DOHH2 (cell line): ENCODE data around the gene CD58.
"Not testable (repeated sequence)": the region's sequence is repeated elsewhere in the genome, so short reads cannot be mapped to it uniquely, and the experiment has no call there.

Experiments used
- H3F3A ChIP-seq: fragments of 200-600 bp; sonication (generic), shearing (Covaris generic); 2 replicates; pipeline ENCODE4 v1.6.0; 2016; ENCODE audit warnings: antibody characterized with exemption, mild to moderate bottlenecking; ENCODE audit not compliant: control insufficient read depth, insufficient read depth
- H3K27ac ChIP-seq: fragments of 200-600 bp; sonication (generic); 2 replicates; pipeline ENCODE4 v1.5.1; 2014; ENCODE audit warnings: low read depth, mild to moderate bottlenecking, low read length, moderate library complexity
- H3K27me3 ChIP-seq: fragments of 200-600 bp; sonication (generic); 2 replicates; pipeline ENCODE4 v1.6.1; 2014; ENCODE audit warnings: mild to moderate bottlenecking, low read length, mixed read lengths; ENCODE audit not compliant: control insufficient read depth
- H3K36me3 ChIP-seq: fragments of 200-600 bp; sonication (generic); 2 replicates; pipeline ENCODE4 v1.6.1; 2014; ENCODE audit warnings: mild to moderate bottlenecking, low read length, moderate library complexity, mixed read lengths; ENCODE audit not compliant: control insufficient read depth
- H3K4me1 ChIP-seq: fragments of 200-600 bp; sonication (generic); 2 replicates; pipeline ENCODE4 v1.6.1; 2014; ENCODE audit warnings: mild to moderate bottlenecking, low read length, mixed read lengths; ENCODE audit not compliant: control insufficient read depth
- H3K4me2 ChIP-seq: fragments of 200-600 bp; sonication (generic); 2 replicates; pipeline ENCODE4 v1.6.0; 2014; ENCODE audit warnings: mild to moderate bottlenecking, low read length, moderate library complexity
- H3K4me3 ChIP-seq: fragments of 200-600 bp; sonication (generic); 2 replicates; pipeline ENCODE4 v1.5.1; 2014; ENCODE audit warnings: mild to moderate bottlenecking, low read length, mixed read lengths
- H3K79me2 ChIP-seq: fragments of 200-600 bp; sonication (generic); 2 replicates; pipeline ENCODE4 v1.6.1; 2014; ENCODE audit warnings: mild to moderate bottlenecking, low read length, mixed read lengths; ENCODE audit not compliant: control insufficient read depth
- H3K9me2 ChIP-seq: fragments of 200-600 bp; sonication (generic); replicated peaks from 2 replicates; pipeline ENCODE4 v1.6.1; 2014; ENCODE audit warnings: mild to moderate bottlenecking, low read length, mixed read lengths; ENCODE audit not compliant: control insufficient read depth
- H3K9me3 ChIP-seq: fragments of 200-600 bp; sonication (generic); 2 replicates; pipeline ENCODE4 v1.6.1; 2014; ENCODE audit warnings: antibody characterized with exemption, low read length, mixed read lengths; ENCODE audit not compliant: control insufficient read depth, insufficient read depth
- H4K20me1 ChIP-seq: fragments of 200-600 bp; sonication (generic); 2 replicates; pipeline ENCODE4 v1.6.0; 2014; ENCODE audit warnings: low read depth, mild to moderate bottlenecking, antibody characterized with exemption, low read length, moderate library complexity; ENCODE audit not compliant: control insufficient read depth, insufficient read depth
- TF ChIP-seq, protein P1 (sequence below): fragments of 200-600 bp; sonication (generic); IDR thresholded peaks from one replicate; pipeline ENCODE4 v1.5.1; 2014; ENCODE audit warnings: antibody characterized with exemption, mild to moderate bottlenecking, low read depth, low read length; ENCODE audit not compliant: poor library complexity, severe bottlenecking

The CD58 gene

DNA sequence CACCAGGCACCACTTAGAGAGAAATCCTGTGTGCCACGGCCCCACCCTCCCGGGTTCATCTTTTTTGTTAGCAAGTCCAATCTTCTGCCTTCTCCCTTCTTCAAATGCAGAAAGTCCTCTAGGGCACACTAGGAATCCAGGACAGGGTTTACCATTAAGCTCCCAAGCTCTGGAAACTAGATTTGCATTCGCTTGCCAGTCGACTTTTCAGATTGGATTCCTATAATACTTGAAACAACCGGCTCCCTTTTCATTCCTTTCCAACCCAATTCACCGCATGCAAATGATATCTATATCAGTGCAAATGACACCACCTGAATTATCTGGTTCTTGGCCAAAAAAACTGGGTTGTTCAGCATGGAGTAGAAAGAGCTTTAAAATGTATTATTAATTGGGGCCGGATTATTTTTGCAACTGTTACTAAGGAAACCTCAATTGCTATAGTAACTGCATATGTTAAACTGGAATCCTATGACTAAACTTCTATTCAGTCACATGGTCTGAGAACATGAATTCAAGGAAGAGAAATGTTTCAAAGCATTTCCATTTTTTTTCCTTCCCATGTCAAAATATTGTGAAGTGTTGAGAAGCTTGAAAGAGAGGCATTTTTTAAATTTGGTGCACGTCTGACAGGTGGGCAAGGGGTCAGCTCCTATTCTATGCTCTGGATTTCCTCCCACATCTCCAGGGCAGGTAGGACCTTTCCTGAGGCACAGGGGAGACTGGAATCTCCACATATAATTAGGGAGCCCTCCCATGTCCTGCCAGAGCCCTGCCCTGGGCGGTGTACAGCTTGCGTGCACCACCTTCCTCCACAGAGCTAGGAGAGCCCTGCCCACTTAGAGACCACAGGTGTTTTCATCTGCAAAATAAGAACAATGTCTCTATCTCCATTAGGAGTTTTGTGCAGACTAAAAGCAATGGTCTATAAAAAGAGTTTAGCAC is 20.5 kb upstream of the CD58 start:
- not testable (repeated sequence) for H3K4me1 ChIP-seq, H3K36me3 ChIP-seq, H4K20me1 ChIP-seq, H3F3A ChIP-seq, H3K9me2 ChIP-seq, H3K79me2 ChIP-seq, H3K9me3 ChIP-seq, H3K4me2 ChIP-seq, H3K27me3 ChIP-seq, H3K4me3 ChIP-seq, H3K27ac ChIP-seq

DNA sequence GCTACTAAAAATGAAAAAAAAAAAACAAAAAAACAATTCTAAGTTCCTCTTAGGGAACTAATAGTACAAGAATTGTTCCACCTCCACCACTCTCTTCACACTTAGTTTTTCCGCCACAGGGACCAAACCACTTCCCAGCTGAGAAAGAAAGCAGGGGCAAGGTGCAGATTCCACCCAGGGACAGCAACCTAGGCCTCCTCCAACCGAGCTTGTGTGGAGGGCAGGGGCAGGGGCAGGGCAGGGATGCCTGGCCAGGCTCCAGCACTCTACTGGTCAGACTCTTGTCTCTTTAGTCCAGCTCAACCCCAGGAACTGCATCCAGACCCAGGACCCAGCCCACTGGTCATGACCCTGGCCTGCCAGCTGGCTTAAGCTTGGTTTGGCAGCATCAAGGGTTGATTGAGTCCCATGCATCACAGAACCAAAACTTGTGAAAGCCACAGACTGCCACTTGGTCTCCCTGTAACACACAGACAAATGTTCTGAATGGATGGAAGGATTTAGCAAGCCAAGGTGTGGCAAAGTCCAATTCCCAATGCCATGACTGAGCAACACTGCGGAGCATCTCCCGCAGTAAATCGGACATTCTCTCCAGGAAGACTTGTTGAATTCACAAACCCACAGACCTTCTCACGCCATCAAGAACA is 19.7 kb upstream of the CD58 start:
- not testable (repeated sequence) for H4K20me1 ChIP-seq, H3K36me3 ChIP-seq, H3K27me3 ChIP-seq, H3K79me2 ChIP-seq, H3K9me2 ChIP-seq, H3K4me3 ChIP-seq, H3K4me2 ChIP-seq, H3K4me1 ChIP-seq, H3F3A ChIP-seq, H3K9me3 ChIP-seq, H3K27ac ChIP-seq

DNA sequence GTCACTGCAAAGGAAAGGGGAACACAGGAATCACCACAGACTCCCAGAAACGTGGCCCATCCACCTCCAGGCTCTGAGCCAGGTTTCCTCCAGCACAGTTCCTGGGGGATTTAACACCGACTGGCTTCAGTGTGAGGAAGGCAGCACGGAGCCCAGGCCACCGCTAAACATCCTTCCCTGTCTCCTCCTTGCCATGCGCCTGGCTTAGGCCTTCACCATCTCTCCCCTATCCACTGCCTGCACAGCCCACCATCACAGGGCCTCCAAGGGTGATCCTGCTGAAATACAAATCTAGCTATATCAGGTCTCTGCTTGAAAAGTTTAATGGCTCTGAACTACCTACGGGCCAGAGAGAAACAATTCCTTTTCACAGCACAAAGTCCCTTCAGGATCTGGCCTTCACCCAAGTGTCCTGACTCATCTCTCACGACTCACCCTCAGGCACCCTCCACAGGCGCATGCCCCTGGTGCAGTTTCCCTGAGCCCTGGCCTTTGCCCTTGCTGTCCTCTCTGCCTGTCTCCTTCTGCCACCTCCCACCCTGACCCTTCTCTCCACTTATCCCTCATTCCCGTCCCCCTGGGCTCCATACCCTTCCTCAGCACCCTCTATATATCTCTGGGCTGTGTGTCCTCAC is 18.4 kb upstream of the CD58 start:
- H3K36me3 ChIP-seq, H3K4me3 ChIP-seq, H3K27me3 ChIP-seq, H3K27ac ChIP-seq, H3K79me2 ChIP-seq, H3K9me3 ChIP-seq, H3F3A ChIP-seq, H3K9me2 ChIP-seq, H3K4me1 ChIP-seq, H4K20me1 ChIP-seq, H3K4me2 ChIP-seq: not testable (repeated sequence)

DNA sequence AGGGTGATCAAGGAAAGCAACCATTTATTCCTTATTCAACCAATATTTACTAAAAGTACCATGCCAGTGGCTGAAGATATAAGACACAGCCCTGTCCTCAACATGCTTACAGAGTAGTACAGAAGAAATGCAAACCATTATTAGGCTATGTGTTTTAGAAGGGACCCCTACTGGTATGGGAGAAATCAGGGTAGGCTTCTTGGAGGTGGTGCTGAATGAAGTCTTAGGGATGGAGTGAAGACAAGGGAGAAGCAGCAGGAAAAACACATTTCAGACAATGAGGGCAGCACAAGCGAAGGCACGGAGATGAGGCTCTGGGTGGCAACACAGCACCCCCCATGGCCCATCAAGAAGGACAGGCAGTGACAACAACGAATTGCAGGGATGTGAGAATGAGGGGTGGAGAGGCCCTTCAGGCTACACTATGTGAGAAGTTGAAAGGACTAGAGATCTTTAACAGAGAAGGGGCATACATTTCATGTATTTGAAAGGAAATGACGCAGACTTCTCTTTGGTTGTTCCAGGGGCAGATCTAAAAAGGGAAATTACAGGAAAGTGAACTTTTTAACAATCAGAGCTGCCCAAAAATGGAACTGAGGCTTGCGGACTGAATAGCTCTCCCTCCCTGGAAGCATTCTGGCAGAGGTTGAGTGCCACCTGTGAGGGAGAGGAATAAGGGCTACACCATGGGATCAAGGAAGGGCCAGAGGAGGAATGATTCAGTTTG is 16.8 kb upstream of the CD58 start:
- Histone ChIP-seq H3K27me3 (no peaks in the 10 kb centered on the region), H4K20me1 (no peaks in the 10 kb centered on the region), H3F3A (no peaks in the 10 kb centered on the region), H3K79me2 (no peaks in the 10 kb centered on the region), H3K4me1 (no peaks in the 10 kb centered on the region), H3K9me2 (no peaks in the 10 kb centered on the region), H3K36me3 (no peaks in the 10 kb centered on the region), H3K9me3 (no peaks in the 10 kb centered on the region), H3K27ac (no peak overlapping the region), H3K4me2 (no peak overlapping the region), H3K4me3 (no peak overlapping the region)
- TF ChIP-seq, protein P1, sequence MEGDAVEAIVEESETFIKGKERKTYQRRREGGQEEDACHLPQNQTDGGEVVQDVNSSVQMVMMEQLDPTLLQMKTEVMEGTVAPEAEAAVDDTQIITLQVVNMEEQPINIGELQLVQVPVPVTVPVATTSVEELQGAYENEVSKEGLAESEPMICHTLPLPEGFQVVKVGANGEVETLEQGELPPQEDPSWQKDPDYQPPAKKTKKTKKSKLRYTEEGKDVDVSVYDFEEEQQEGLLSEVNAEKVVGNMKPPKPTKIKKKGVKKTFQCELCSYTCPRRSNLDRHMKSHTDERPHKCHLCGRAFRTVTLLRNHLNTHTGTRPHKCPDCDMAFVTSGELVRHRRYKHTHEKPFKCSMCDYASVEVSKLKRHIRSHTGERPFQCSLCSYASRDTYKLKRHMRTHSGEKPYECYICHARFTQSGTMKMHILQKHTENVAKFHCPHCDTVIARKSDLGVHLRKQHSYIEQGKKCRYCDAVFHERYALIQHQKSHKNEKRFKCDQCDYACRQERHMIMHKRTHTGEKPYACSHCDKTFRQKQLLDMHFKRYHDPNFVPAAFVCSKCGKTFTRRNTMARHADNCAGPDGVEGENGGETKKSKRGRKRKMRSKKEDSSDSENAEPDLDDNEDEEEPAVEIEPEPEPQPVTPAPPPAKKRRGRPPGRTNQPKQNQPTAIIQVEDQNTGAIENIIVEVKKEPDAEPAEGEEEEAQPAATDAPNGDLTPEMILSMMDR = no peak
